Stimulated activated naive CD8-positive, alpha-beta T cell treated with anti-CD3 and anti-CD28 coated beads, Interleukin-15, Interleukin-2, amounts not matched to agents 100 ng/mL and 50 ng/mL, for 24 hours (primary cell): ENCODE results near the gene TEX28.
A peak's percentile ranks its signal among the peaks of the same experiment; 100 is the strongest.
"Not testable (repeated sequence)": the region's sequence is repeated elsewhere in the genome, so short reads cannot be mapped to it uniquely, and the experiment has no call there.

ENCODE experiments used
- H3K27ac Mint-ChIP-seq: one replicate; pipeline ENCODE4 v1.8.0; 2021; ENCODE audit warnings: mild to moderate bottlenecking, mixed read lengths
- H3K27me3 Mint-ChIP-seq: one replicate; pipeline ENCODE4 v1.8.0; 2021; ENCODE audit warnings: mixed read lengths
- H3K36me3 Mint-ChIP-seq: one replicate; pipeline ENCODE4 v1.8.0; 2021; ENCODE audit warnings: low read depth, mixed read lengths
- H3K4me1 Mint-ChIP-seq: one replicate; pipeline ENCODE4 v1.8.0; 2021; ENCODE audit warnings: low read depth, mixed read lengths
- H3K4me3 Mint-ChIP-seq: one replicate; pipeline ENCODE4 v1.8.0; 2021; ENCODE audit warnings: mild to moderate bottlenecking, mixed read lengths
- H3K9me3 Mint-ChIP-seq: one replicate; pipeline ENCODE4 v1.8.0; 2021; ENCODE audit warnings: mixed read lengths

The TEX28 gene

GRCh38 chrX:154321152-154321551 lies 26.2 kb upstream of the TEX28 start:
- Mint-ChIP-seq H3K36me3 (no peaks in the 10 kb centered on the region), H3K27me3 (no peaks in the 10 kb centered on the region), H3K27ac (peak overlapping the region; percentile 67), H3K9me3 (no peaks in the 10 kb centered on the region), H3K4me1 (peaks cover 38% of the 10 kb centered on the region), H3K4me3 (no peak overlapping the region)

- Mint-ChIP-seq H3K27me3 (no peaks in the 10 kb centered on the region), H3K9me3 (no peaks in the 10 kb centered on the region), H3K36me3 (no peaks in the 10 kb centered on the region), H3K4me1 (peaks cover 33% of the 10 kb centered on the region), H3K27ac (no peak overlapping the region), H3K4me3 (no peak overlapping the region)
Observed at GRCh38 chrX:154320406-154320805, 25.5 kb upstream of the TEX28 start.

GRCh38 chrX:154317391-154317995 lies 22.6 kb upstream of the TEX28 start:
- no peak overlapping the region for H3K4me3 Mint-ChIP-seq
- peaks cover 60% of the 10 kb centered on the region for H3K4me1 Mint-ChIP-seq
- no peaks in the 10 kb centered on the region for H3K27me3 Mint-ChIP-seq
- no peak overlapping the region for H3K27ac Mint-ChIP-seq
- no peaks in the 10 kb centered on the region for H3K9me3 Mint-ChIP-seq
- no peaks in the 10 kb centered on the region for H3K36me3 Mint-ChIP-seq

- H3K4me3 Mint-ChIP-seq = no peak overlapping the region
- H3K9me3 Mint-ChIP-seq = no peaks in the 10 kb centered on the region
- no peaks in the 10 kb centered on the region for H3K27me3 Mint-ChIP-seq
- H3K27ac Mint-ChIP-seq = no peak overlapping the region
- no peaks in the 10 kb centered on the region for H3K36me3 Mint-ChIP-seq
- peaks cover 66% of the 10 kb centered on the region for H3K4me1 Mint-ChIP-seq
Observed at GRCh38 chrX:154315416-154315815, 20.5 kb upstream of the TEX28 start.

GRCh38 chrX:154313147-154313546 lies 18.2 kb upstream of the TEX28 start:
- no peaks in the 10 kb centered on the region for H3K27me3 Mint-ChIP-seq
- H3K4me1 Mint-ChIP-seq = peaks cover 67% of the 10 kb centered on the region
- H3K4me3 Mint-ChIP-seq = peak overlapping the region; percentile 77
- H3K27ac Mint-ChIP-seq = peak overlapping the region; percentile 95
- H3K36me3 Mint-ChIP-seq = no peaks in the 10 kb centered on the region
- H3K9me3 Mint-ChIP-seq = no peaks in the 10 kb centered on the region

GRCh38 chrX:154312116-154312515 lies 17.2 kb upstream of the TEX28 start:
- Mint-ChIP-seq H3K27ac (no peak overlapping the region), H3K4me1 (peaks cover 68% of the 10 kb centered on the region), H3K36me3 (no peaks in the 10 kb centered on the region), H3K4me3 (no peak overlapping the region), H3K27me3 (no peaks in the 10 kb centered on the region), H3K9me3 (no peaks in the 10 kb centered on the region)

- Mint-ChIP-seq H3K9me3 (no peaks in the 10 kb centered on the region), H3K27me3 (no peaks in the 10 kb centered on the region), H3K4me1 (peaks cover 63% of the 10 kb centered on the region), H3K4me3 (no peak overlapping the region), H3K36me3 (no peaks in the 10 kb centered on the region), H3K27ac (no peak overlapping the region)
Observed at GRCh38 chrX:154310616-154311536, 16.0 kb upstream of the TEX28 start.

GRCh38 chrX:154309041-154309775 lies 14.3 kb upstream of the TEX28 start:
- Mint-ChIP-seq H3K4me3 (no peak overlapping the region), H3K27ac (no peak overlapping the region), H3K9me3 (no peaks in the 10 kb centered on the region), H3K4me1 (peaks cover 59% of the 10 kb centered on the region), H3K27me3 (no peaks in the 10 kb centered on the region), H3K36me3 (no peaks in the 10 kb centered on the region)

- H3K36me3 Mint-ChIP-seq = no peaks in the 10 kb centered on the region
- H3K4me3 Mint-ChIP-seq = no peak overlapping the region
- no peaks in the 10 kb centered on the region for H3K27me3 Mint-ChIP-seq
- H3K27ac Mint-ChIP-seq = peak overlapping the region; percentile 5
- H3K9me3 Mint-ChIP-seq = no peaks in the 10 kb centered on the region
- peaks cover 50% of the 10 kb centered on the region for H3K4me1 Mint-ChIP-seq
Observed at GRCh38 chrX:154308108-154308946, 13.4 kb upstream of the TEX28 start.

GRCh38 chrX:154307202-154307601 lies 12.3 kb upstream of the TEX28 start:
- Mint-ChIP-seq H3K36me3 (no peaks in the 10 kb centered on the region), H3K4me1 (peaks cover 39% of the 10 kb centered on the region), H3K9me3 (no peaks in the 10 kb centered on the region), H3K4me3 (no peak overlapping the region), H3K27me3 (no peaks in the 10 kb centered on the region), H3K27ac (no peak overlapping the region)

GRCh38 chrX:154305541-154306205 lies 10.7 kb upstream of the TEX28 start:
- Mint-ChIP-seq H3K4me3 (no peak overlapping the region), H3K4me1 (peaks cover 24% of the 10 kb centered on the region), H3K27me3 (no peaks in the 10 kb centered on the region), H3K36me3 (no peaks in the 10 kb centered on the region), H3K9me3 (no peaks in the 10 kb centered on the region), H3K27ac (no peak overlapping the region)

- Mint-ChIP-seq H3K36me3 (no peaks in the 10 kb centered on the region), H3K27me3 (no peaks in the 10 kb centered on the region), H3K4me1 (peaks cover 21% of the 10 kb centered on the region), H3K27ac (no peak overlapping the region), H3K4me3 (no peak overlapping the region), H3K9me3 (no peaks in the 10 kb centered on the region)
Observed at GRCh38 chrX:154304846-154305245, 9.9 kb upstream of the TEX28 start.

GRCh38 chrX:154303476-154303875 lies 8.6 kb upstream of the TEX28 start:
- no peaks in the 10 kb centered on the region for H3K9me3 Mint-ChIP-seq
- H3K27me3 Mint-ChIP-seq = no peaks in the 10 kb centered on the region
- H3K4me3 Mint-ChIP-seq = no peak overlapping the region
- H3K27ac Mint-ChIP-seq = no peak overlapping the region
- peaks cover 16% of the 10 kb centered on the region for H3K4me1 Mint-ChIP-seq
- no peaks in the 10 kb centered on the region for H3K36me3 Mint-ChIP-seq

- H3K27ac Mint-ChIP-seq, H3K36me3 Mint-ChIP-seq, H3K27me3 Mint-ChIP-seq, H3K4me3 Mint-ChIP-seq, H3K9me3 Mint-ChIP-seq: not testable (repeated sequence)
- H3K4me1 Mint-ChIP-seq = peaks cover 13% of the 10 kb centered on the region
Observed at GRCh38 chrX:154302998-154303397, 8.1 kb upstream of the TEX28 start.
